Body of pancreas (tissue), 4 donors: ENCODE results near the gene RAB20.

Experiments
- POLR2A ChIP-seq, 3 donors: fragments of 450-650 bp; IDR thresholded peaks; one replicate each; pipeline ENCODE4 v1.6.1; 2016; ENCODE audit warnings: antibody characterized with exemption in 3 of 3, mild to moderate bottlenecking in 2 of 3
- TF ChIP-seq, protein P1 (sequence below), 7 experiments: fragments of 450-650 bp in 4 of 7; fragments of 200-600 bp in 3 of 7; sonication (generic) in 3 of 7; IDR thresholded peaks; one replicate each; pipeline ENCODE4 v1.5.1; 2016 to 2019; ENCODE audit warnings: antibody characterized with exemption in 7 of 7

DNA sequence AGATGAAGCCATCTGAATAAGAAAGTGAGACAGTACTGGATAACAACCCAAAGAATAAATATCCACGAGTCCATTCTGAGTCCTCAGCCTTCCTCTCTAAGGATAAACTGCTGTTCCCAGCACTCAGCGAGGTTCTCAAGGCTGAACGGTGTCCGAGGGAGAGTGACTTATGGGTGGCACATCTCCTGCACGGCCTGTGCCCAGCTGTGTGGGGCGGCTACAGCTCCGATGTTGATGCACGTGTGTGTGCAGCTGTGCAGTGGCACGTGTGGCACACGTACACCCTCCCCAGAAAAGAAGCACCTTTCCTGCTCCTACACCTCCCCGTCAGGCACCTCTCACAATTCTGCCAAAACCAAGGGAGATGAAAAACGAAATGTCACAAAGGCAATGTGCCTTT is 45.0 kb downstream of the RAB20 start:
- TF ChIP-seq, protein P1, sequence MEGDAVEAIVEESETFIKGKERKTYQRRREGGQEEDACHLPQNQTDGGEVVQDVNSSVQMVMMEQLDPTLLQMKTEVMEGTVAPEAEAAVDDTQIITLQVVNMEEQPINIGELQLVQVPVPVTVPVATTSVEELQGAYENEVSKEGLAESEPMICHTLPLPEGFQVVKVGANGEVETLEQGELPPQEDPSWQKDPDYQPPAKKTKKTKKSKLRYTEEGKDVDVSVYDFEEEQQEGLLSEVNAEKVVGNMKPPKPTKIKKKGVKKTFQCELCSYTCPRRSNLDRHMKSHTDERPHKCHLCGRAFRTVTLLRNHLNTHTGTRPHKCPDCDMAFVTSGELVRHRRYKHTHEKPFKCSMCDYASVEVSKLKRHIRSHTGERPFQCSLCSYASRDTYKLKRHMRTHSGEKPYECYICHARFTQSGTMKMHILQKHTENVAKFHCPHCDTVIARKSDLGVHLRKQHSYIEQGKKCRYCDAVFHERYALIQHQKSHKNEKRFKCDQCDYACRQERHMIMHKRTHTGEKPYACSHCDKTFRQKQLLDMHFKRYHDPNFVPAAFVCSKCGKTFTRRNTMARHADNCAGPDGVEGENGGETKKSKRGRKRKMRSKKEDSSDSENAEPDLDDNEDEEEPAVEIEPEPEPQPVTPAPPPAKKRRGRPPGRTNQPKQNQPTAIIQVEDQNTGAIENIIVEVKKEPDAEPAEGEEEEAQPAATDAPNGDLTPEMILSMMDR (IDR thresholded peaks at IDR 0.05) = no peak
- no peak for TF ChIP-seq POLR2A (IDR thresholded peaks at IDR 0.05)
